ENCODE data around the gene MACROD2.

GRCh38 chr20:16005915-16006493 lies 2010.7 kb downstream of the MACROD2 start:
- TF ChIP-seq EZH2 (IDR thresholded peaks at IDR 0.05; ENCODE audit: low read length), result no peak
- TF ChIP-seq CTCF (optimal IDR thresholded peaks at IDR 0.05 in 1 of 3, IDR thresholded peaks at IDR 0.05 in 1 of 3, conservative IDR thresholded peaks at IDR 0.05 in 1 of 3; ENCODE audit: extremely low read depth in 1 of 3, insufficient read depth in 2 of 3, low read length in 3 of 3), result no peak
